ENCODE measurements around the gene NDST1.

- TF ChIP-seq POLR2A (IDR thresholded peaks at IDR 0.05; ENCODE audit: low read depth, low read length) (no peak), ZNF622 (IDR thresholded peaks at IDR 0.05) (no peak), CTCF (IDR thresholded peaks at IDR 0.05 in 2 of 3, conservative IDR thresholded peaks at IDR 0.05 in 1 of 3; ENCODE audit: control insufficient read depth in 2 of 3, extremely low read depth in 1 of 3, insufficient read depth in 1 of 3, low read depth in 3 of 3, low read length in 3 of 3) (no peak), JUND (IDR thresholded peaks at IDR 0.05; ENCODE audit: low read depth, low read length) (no peak), POLR2AphosphoS5 (IDR thresholded peaks at IDR 0.05; ENCODE audit: low read length) (no peak), ZBTB11 (CRISPR knock-in tag; IDR thresholded peaks at IDR 0.05) (no peak), ZZZ3 (IDR thresholded peaks at IDR 0.05; ENCODE audit: control insufficient read depth, insufficient read length, low read depth) (no peak), ATF7 (IDR thresholded peaks at IDR 0.05; ENCODE audit: low read depth) (no peak), MYC (IDR thresholded peaks at IDR 0.05; ENCODE audit: insufficient read depth, insufficient read length, insufficient replicate concordance, low read length, severe bottlenecking) (no peak)
- TF ChIP-seq, protein P1, sequence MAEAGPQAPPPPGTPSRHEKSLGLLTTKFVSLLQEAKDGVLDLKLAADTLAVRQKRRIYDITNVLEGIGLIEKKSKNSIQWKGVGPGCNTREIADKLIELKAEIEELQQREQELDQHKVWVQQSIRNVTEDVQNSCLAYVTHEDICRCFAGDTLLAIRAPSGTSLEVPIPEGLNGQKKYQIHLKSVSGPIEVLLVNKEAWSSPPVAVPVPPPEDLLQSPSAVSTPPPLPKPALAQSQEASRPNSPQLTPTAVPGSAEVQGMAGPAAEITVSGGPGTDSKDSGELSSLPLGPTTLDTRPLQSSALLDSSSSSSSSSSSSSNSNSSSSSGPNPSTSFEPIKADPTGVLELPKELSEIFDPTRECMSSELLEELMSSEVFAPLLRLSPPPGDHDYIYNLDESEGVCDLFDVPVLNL (IDR thresholded peaks at IDR 0.05; ENCODE audit: low read depth, low read length), result no peak
- TF ChIP-seq, protein P2, sequence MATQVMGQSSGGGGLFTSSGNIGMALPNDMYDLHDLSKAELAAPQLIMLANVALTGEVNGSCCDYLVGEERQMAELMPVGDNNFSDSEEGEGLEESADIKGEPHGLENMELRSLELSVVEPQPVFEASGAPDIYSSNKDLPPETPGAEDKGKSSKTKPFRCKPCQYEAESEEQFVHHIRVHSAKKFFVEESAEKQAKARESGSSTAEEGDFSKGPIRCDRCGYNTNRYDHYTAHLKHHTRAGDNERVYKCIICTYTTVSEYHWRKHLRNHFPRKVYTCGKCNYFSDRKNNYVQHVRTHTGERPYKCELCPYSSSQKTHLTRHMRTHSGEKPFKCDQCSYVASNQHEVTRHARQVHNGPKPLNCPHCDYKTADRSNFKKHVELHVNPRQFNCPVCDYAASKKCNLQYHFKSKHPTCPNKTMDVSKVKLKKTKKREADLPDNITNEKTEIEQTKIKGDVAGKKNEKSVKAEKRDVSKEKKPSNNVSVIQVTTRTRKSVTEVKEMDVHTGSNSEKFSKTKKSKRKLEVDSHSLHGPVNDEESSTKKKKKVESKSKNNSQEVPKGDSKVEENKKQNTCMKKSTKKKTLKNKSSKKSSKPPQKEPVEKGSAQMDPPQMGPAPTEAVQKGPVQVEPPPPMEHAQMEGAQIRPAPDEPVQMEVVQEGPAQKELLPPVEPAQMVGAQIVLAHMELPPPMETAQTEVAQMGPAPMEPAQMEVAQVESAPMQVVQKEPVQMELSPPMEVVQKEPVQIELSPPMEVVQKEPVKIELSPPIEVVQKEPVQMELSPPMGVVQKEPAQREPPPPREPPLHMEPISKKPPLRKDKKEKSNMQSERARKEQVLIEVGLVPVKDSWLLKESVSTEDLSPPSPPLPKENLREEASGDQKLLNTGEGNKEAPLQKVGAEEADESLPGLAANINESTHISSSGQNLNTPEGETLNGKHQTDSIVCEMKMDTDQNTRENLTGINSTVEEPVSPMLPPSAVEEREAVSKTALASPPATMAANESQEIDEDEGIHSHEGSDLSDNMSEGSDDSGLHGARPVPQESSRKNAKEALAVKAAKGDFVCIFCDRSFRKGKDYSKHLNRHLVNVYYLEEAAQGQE (IDR thresholded peaks at IDR 0.05; ENCODE audit: low read depth, low read length), result no peak
Observed at GRCh38 chr5:150514708-150515211, 6.8 kb downstream of the NDST1 start.

All from GM12878 (cell line).